Cerebellar nuclear complex (tissue), 1 donor: ENCODE measurements around the gene SFXN2.
"Not testable (repeated sequence)": the region's sequence is repeated elsewhere in the genome, so short reads cannot be mapped to it uniquely, and the experiment has no call there.

Source experiments
- DNase-seq, 2 experiments: peaks; one replicate each; lab custom pipeline; 2025; lab: John Stamatoyannopoulos, UW

Gene SFXN2

DNA sequence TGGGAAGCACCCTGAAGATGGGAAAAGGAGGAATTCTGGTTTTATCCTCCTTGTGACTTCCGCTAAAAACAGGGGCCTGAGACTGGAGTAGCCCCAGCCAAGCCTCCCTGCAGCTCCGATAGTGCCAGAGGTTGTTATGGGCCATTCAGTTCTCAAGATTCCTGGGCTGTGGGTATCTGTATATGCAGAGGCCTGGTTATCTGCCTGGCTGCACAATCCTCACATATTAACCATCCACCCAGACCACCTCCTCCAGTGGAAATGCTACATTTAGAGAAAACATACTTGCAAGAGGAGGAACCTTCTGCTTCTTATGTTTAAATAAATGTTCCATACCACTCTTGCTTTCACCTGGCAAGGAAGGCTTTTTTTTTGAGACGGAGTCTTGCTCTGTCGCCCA lies 34.8 kb upstream of the SFXN2 start:
- no peak for DNase-seq

DNA sequence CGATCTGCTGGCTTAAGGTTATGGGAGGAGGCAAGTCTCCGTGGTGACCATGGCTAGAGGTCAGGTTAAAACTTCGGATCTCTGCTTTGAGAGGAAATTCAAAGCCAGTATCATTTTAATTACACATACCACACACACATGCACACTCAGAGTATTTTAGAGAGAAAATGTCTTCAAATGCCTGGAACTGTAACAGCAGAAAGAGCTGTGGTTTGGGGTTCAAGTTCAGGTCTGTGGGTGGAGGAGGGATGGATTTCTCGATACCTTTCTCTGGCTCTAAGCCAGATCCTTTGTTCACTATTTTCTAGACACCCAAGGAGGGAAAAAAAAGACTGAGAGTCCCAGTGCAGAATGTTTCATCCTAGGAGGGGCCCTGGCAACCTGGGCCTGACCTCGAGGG lies 32.7 kb upstream of the SFXN2 start:
- DNase-seq = no peak

DNA sequence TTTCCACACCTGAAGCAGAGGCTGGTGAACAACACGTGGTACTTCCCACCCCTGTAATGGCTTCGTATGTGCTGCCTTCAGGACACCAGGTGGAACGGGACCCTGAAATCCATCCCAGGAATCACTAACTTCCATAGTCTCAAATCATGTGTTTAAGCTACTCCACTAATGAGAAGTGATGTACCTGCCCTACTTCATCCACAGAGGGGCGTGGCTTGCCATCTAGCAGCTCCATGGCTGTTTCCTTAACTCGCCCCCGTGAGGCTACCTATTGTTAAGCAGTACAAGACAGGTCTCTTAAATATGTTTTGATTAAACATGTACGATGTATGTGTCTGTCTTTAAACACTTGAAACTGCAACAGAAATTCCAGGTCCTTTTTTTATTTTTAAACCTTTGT lies 32.0 kb upstream of the SFXN2 start:
- no peak for DNase-seq

DNA sequence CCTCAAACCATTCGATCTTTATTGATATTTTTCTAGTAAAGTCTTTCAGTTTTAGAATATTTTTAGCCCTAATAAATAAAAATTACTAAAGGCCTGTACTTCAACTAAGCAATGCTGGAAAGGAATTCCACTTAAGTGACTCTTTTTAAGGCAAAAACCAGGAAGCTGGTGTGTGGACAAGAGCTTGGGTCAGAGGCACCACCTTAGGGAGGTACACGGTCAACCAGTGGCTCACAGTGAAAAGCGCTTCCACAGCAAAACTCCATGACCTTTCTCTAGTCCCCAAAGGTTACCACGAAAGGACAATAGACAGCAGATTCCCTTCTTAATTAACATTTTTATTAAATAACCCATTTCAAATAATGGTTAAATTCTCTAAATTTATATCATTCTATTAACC lies 31.5 kb upstream of the SFXN2 start:
- DNase-seq = no peak

DNA sequence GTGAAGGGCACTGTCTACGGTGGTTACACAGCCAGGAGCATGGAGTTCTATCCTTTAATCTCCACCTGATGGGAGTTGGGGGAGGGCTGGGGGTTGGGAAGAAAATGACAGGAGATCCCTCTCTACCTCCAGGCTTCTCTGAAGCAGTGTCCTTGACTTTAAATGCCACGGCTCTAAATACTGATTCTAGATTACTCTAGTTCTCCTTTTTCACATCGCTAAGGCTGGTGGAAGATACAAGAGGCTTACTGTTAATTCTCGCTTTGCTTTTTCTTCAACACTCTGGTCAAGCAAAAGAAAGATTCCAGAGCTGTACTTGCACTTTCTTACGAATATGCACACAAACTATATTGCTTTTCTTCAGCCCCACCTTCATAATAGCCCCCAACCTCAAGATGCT lies 30.7 kb upstream of the SFXN2 start:
- no peak for DNase-seq

DNA sequence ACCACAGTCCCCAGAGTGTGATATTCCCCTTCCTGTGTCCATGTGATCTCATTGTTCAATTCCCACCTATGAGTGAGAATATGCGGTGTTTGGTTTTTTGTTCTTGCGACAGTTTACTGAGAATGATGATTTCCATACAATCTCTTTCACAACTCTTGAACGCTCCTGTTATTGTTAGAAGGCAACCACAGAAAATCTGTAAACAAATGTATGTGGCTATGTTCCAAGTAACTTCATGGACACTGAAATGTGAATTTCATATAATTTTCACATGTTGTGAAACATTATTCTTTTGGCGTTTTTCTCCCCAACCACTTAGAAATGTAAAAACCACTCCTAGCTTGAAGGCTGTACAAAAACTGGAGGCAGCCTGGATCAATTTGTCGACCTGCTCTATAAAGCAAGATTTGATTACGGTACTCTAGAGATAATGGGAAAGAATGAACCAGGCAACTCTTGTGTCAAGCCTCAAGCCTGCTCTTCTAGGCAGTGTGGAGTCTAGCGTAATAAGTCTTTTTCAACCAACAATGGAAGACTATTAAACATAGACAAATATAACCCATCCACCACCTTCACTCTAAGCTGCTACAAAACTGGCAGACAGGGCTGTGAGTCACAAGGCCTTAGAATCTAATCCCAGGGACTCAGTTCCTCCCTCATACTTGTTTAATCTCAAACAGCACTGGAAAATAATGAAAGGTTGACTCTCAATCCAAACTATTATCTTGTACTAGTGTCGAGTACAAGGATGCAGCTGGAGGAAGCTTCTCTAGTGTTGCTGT lies 23.0 kb upstream of the SFXN2 start:
- DNase-seq = no peak

DNA sequence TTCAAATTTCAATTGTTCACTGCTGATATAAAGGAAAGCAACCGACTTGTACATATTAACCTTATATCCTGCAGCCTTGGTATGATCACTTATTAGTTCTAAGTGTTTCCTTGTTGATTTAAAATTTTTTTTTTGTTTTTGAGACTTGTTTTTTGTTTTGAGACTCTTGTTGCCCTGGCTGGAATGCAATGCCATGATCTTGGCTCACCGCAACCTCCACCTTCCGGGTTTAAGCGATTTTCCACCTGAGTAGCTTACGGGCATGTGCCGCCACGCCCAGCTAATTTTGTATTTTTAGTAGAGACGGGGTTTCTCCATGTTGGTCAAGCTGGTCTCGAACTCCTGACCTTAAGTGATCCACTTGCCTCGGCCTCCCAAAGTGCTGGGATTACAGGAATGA lies 19.0 kb upstream of the SFXN2 start:
- DNase-seq = not testable (repeated sequence)

DNA sequence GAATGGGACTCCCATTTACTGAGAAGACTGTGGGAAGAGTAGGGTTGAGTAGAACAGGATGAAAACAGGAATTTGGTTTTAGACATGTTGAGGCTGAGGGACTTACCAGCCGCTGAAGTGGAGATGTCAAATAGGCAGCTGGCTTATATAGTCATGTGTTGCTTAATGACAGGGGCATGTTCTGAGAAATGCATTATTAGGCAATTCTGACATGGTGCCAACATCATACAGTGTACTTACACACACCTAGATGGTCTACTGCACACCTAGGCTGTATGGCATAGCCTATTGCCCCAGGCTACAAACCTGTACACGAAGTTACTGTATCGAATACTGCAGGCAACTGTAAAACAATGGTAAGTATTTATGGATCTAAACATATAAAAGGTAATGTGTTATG lies 17.7 kb upstream of the SFXN2 start:
- DNase-seq = no peak

DNA sequence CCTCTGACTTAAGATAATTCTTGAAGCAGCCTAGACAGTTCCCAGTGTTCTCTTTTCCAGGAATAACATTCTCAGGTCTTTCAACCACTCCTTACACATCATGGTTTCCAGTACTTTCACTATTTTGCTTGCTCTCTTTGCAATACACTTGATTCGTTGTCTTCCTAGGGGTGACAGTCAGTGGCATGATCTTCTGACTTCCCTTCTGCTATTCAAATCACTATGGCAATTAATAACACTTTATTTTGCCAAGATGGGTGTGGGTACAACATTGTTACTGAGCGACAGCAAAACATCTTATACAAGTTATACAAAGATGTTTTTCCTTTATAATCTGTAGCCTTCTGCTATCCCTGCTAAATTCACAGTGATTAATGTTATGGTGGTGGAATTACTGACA lies 15.5 kb upstream of the SFXN2 start:
- DNase-seq = no peak

DNA sequence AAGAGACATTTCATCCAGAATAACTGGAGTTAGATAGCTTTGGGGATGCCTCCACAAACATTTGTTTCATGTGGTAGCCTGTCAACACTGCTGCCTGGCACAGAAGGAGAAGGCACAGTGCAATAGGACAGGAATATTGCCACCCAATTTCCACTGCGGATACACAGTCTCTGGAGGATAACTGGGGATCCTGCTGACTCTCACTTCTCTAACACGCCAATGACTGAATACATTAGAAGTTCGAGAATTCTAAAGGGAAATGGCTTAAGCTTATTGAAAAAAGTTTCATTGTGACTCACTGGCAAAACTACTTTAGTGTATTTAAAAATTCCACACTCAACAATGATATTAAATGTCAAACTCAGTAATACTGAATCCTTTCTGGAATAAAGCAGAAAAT lies 13.2 kb upstream of the SFXN2 start:
- DNase-seq = no peak

DNA sequence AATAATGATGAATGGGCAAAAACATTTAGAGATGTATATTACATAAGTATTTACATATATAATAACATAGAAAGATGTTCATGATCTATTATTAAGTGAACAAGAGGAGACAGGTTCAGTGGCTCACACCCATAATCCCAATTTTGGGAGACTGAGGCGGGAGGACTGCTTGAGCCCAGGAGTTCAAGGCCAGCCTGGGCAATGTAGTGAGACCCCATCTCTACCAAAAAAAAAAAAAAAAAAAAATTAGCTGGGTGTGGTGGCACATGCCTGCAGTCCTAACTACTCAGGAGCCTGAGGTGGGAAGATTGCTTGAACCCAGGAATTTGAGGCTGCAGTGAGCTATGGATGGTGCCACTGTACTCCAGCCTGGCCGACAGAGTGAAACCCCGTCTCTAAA lies 12.6 kb upstream of the SFXN2 start:
- no peak for DNase-seq

DNA sequence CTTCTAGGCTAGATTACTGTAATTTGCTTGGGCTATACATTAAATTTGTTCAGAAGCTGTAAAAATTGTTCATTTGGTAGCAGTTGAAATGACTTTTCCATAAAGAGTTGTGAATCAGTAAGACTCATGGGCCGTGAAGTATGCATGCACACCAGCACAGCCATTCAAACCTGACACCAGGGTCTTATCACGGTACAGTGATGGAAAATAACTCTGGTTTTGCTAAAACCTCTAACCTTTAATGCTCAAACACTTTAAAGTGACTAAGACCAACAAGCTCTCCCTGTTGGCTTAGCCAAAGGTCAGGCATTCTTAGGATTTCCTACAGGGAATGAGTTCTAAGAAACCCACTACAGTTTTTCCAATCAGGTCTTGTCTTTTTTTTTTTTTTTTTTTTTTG lies 11.7 kb upstream of the SFXN2 start:
- DNase-seq = no peak

DNA sequence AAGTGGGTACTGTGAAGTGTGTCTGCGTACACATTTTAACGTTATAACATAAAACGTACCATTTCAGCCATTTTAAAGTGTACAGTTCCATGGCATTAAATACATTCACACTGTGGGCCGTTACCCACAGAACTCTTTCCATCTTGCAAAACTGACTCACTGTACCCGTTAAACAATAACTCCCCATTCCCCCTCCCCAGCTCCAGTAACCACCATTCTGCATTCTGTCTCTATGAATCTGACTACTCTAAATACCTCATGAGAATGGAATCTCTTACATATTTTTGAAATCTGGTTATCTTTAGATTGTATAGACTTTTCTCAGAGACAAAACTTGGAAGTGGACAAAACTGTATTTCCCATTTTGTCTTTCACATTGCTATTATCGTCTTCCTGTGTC lies 9.5 kb upstream of the SFXN2 start:
- DNase-seq = no peak

DNA sequence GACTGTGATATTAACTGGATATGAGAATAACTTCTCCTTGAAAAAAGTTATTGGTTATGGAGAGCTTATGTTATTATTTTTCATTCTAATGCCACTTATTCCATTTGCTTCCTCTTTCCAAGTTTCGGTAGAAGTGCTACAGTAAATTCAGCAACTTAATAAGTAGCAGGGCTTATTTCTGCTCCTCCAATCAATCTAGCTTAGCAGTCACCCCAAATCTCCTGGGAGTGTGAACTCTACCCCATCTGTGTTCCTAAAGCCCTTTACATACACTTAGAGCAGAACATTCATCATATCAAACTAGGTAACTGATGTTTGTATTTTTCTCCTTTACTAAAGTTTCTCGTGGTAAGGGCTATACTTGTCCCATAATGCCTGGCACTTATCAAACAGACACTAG lies 8.9 kb upstream of the SFXN2 start:
- DNase-seq = no peak

DNA sequence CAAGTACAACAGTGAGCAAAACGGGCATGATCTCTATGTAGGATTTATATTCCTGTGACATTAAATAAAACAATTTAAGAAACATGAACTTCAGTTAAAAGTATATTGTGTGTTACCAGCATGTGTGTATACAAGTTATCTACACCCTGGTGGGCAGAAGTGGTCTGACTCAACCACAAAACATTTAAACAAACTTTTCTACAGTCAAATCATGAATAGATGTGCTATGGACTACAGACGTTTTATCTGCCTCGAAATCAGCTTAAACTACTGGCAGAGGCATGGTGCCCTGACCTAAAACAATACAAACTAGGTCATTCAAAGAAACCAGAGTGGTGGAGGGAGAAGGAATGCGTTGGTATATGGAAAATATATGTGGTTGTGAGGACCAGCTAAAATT lies 3.8 kb upstream of the SFXN2 start:
- no peak for DNase-seq

DNA sequence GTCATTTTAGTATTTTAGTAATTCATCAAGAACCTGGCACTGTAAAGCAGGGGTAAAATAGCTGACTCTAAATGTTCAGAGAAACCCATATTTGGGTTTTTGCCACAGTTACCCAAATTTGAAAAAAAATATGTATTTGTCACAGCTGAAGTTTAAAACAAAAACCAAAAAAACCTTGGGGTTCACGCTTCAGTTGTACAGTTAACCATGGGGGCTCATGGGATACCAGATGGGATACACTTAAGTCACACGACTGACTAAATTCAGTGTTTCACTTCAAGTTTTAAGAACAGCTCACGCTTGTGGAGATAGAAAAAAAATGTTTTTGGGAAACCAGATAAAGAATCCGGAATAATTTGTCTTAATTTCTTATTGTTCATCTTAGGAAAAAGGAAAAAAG lies 2.3 kb upstream of the SFXN2 start:
- no peak for DNase-seq

DNA sequence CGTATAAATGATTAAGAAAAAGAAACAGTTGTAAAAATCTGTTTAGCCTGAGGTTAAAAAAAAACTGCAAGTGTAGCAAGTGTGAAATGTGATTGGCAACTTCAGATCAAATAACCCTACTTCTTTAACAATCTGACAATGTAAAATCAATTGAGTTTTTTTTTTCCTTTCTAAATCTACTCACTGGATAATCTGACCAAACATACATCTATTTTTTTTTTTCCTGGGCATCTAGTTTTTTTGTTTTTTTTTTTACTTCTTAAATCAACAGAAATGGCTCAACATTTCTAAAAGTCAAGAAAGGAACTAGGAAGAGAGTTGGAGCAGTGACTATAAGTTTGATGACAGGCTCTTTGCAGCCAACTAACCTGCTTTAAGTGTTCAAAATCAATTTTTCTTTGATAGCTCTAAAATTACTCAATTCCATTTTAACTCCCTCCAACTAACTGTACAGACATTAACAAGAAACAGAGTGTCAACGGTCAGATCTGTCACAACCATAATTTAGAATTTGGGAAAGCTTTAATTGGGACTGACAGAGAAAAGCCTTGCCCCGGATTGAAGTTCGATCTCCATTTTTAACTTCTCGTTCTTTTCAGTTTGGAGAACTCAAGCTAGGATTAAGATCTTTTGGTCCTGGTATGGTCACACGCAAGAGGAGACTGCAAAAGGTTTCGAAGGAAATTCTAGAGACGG lies 1.4 kb upstream of the SFXN2 start:
- DNase-seq = no peak

DNA sequence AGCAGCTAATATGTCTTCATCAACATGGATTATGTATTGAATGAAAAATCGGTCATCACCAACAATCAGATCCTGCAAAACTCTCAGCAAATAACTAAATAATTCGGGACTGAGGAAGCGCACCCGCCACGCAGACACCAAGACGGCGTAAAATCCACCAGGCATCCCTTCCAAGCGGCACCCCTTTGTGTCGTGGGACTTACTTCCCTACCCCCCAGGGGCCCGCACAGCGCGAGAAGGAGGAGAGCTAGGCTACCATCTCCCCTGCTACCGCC lies 960 bp upstream of the SFXN2 start:
- no peak for DNase-seq

DNA sequence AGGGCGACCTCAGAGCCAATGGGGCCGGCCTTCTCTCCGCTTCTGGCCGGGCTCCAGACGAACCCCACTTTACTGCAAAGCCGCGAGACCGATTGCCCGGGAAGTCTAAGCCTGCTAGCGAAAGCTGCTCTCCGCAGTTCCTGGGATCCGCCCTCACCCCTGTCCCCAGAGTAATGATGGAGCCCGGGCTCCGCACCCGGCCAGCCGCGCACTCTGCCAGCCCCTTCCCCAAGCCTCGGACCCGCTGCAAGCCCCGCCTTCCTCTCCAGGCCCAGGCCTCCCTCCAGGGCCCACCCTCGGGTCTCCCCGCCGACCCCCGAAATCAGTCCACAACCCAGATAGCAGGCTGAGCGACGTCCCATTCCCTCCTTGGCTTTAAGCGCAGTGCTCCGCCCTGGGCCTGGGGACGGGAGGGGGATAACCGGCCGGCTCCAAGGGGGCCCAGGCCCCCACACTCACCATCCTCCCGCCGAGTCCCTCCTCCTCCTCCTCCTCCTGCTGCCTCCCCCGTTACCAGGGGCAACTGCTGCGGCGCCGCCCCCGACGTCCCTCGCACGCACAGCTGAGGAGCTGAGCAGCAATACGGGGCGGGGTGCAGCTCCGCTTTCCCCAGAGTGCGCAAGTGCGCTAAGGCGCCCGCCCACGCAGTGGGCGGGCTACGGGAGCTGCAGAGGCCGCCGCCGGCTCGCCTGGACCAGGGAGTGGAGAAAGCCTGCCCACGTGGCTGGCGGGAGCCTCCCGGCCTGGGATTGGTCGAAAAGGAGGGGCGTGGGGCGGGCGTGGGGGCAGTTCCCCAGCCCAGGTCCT lies 419 bp upstream of the SFXN2 start, which contains the start of gene ARL3:
ARL3 (minus strand) TSS at position 584 of the 807 bp plus-strand sequence; CDS start at position 462, 122 bp downstream.
- peak; percentile 67 to 86 for DNase-seq

DNA sequence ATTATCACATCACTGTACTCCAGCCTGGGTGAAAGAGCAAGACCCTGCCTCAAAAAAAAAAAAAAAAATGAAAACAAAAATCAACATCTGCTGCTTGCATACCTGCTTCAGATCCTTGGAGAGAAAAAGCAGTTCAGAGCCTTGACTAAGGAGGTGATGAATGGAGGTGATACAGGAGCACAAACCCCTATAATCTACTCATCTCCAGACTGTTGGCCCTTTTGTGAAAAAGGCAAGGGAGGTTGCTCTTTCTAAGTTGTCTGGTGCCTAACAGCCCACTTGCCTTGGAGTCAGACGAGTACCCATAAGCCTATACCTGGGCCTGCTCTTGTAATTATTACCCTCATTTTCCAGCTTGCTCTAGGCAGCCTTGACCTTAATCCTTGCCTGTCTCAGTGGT lies 1.4 kb downstream of the SFXN2 start:
- no peak for DNase-seq

DNA sequence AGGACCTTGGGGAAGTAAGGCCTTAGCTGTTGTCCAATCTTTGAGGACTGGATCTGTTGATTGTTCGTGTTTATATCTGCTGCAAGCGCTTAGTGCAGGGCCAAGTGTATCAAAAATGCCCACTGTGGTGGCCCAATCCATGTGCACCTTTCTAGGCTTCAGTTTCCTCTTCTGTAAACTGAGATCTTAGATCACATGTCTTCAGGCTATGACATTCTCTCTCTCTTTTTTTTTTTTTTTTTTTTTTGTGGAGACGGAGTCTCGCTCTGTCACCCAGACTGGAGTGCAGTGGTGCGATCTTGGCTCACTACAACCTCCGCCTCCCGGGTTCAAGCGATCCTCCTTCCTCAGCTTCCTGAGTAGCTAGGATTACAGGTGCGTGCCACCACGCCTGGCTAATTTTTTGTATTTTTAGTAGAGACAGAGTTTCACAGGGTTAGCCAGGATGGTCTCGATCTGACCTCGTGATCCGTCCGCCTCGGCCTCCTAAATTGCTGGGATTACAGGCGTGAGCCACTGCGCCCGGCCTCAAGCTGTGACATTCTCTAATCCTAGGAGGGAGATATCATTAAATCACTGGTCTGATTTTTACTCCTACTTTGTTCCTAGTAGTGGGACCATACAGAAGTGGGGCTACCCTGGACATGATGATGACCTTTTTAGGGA lies 2.6 kb downstream of the SFXN2 start:
- DNase-seq = not testable (repeated sequence)

DNA sequence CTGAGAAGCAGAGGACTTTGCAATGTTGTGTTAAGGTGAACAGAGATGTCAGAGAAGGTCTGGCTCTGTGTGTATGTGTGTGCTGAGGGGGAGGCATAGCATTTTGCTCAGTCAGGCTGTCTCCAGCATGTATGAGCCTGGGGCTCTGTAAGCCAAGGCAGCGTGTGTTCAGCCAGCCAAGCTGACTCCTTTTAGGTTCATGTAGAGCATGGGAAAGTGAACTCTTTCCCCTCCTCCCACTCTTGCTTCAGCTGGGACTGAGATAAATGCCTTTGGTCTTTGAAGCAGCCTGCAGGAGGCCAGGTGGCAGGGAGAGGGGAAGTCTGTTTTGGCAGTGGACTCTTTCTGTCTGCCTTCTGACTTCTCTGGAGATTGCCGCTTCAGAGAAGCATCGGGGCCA lies 3.8 kb downstream of the SFXN2 start:
- DNase-seq = no peak

DNA sequence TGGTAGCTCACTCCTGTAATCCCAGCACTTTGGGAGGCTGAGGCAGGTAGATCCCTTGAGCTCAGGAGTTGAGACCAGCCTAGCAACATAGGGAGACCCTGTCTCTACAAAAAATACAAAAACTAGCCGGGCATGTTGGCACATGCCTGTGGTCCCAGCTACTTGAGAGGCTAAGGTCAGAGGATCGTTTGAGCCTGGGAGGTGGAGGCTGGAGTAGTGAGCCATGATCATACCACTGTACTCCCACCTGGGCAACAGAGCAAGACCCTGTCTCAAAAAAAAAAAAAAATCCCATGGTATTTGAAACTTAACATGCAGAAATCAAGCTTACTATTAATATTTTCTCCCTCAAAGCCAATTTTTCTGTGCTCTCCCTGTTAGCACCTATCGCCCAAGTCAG lies 5.9 kb downstream of the SFXN2 start:
- DNase-seq = no peak
